ENCODE results near the gene HPS1. TPM values are rescaled to one million over a fixed set of nuclear protein-coding genes. Genes with fewer than 3 reads are reported as not detected.

The HPS1 gene
- total RNA-seq, 2 experiments from 2014 or later = 88.5 to 91.9 TPM

GRCh38 chr10:98410135-98410743 is 36.5 kb downstream of the HPS1 start:
- Mint-ChIP-seq H3K27me3 (no peaks in the 10 kb centered on the region), H3K4me1 (peaks cover 8% of the 10 kb centered on the region), H3K27ac (no peak overlapping the region), H3K9me3 (no peaks in the 10 kb centered on the region), H3K36me3 (no peaks in the 10 kb centered on the region), H3K4me3 (no peak overlapping the region)
- POLR2A ChIA-PET = no interaction called here
- DNase-seq = no peak
- no peak for ATAC-seq (ENCODE audit: low read depth)

- no peak for ATAC-seq (ENCODE audit: low read depth)
- Mint-ChIP-seq H3K27me3 (no peaks in the 10 kb centered on the region), H3K4me3 (no peak overlapping the region), H3K4me1 (no peaks in the 10 kb centered on the region), H3K36me3 (no peaks in the 10 kb centered on the region), H3K27ac (no peak overlapping the region), H3K9me3 (no peaks in the 10 kb centered on the region)
- DNase-seq = no peak
- POLR2A ChIA-PET = no interaction called here
These were observed 37.9 kb downstream of the HPS1 start for GRCh38 chr10:98408799-98409198.

- POLR2A ChIA-PET = no interaction called here
- DNase-seq (no peak), ATAC-seq (ENCODE audit: low read depth) (no peak)
- H3K9me3 Mint-ChIP-seq = no peaks in the 10 kb centered on the region
- H3K27me3 Mint-ChIP-seq = no peaks in the 10 kb centered on the region
- no peak overlapping the region for H3K4me3 Mint-ChIP-seq
- no peak overlapping the region for H3K27ac Mint-ChIP-seq
- no peaks in the 10 kb centered on the region for H3K36me3 Mint-ChIP-seq
- H3K4me1 Mint-ChIP-seq = no peaks in the 10 kb centered on the region
These were observed 38.9 kb downstream of the HPS1 start for GRCh38 chr10:98407744-98408241.

GRCh38 chr10:98407017-98407743 is 39.6 kb downstream of the HPS1 start:
- DNase-seq (no peak), ATAC-seq (ENCODE audit: low read depth) (no peak)
- no peaks in the 10 kb centered on the region for H3K4me1 Mint-ChIP-seq
- H3K27ac Mint-ChIP-seq = no peak overlapping the region
- POLR2A ChIA-PET = interaction anchor here (0.6 kb wide), 1 partner anchor 71 kb away, joined by 3 read pairs; no protein-coding TSS in a partner anchor
- no peaks in the 10 kb centered on the region for H3K9me3 Mint-ChIP-seq
- peaks cover 2% of the 10 kb centered on the region for H3K36me3 Mint-ChIP-seq
- H3K27me3 Mint-ChIP-seq = no peaks in the 10 kb centered on the region
- H3K4me3 Mint-ChIP-seq = no peak overlapping the region

GRCh38 chr10:98405422-98405821 is 41.3 kb downstream of the HPS1 start:
- no peak overlapping the region for H3K27ac Mint-ChIP-seq

GRCh38 chr10:98404571-98405359 is 42.0 kb downstream of the HPS1 start:
- POLR2A ChIA-PET = no interaction called here
- H3K36me3 Mint-ChIP-seq = peaks cover 2% of the 10 kb centered on the region
- ATAC-seq (ENCODE audit: low read depth) (no peak), DNase-seq (no peak)
- no peaks in the 10 kb centered on the region for H3K9me3 Mint-ChIP-seq
- no peak overlapping the region for H3K27ac Mint-ChIP-seq
- H3K4me3 Mint-ChIP-seq = no peak overlapping the region
- H3K27me3 Mint-ChIP-seq = no peaks in the 10 kb centered on the region
- no peaks in the 10 kb centered on the region for H3K4me1 Mint-ChIP-seq

More at GRCh38 chr10:98405422-98405821, 41.3 kb downstream of the HPS1 start:
- DNase-seq (no peak), ATAC-seq (ENCODE audit: low read depth) (no peak)
- peaks cover 2% of the 10 kb centered on the region for H3K36me3 Mint-ChIP-seq
- POLR2A ChIA-PET = no interaction called here
- H3K27me3 Mint-ChIP-seq = no peaks in the 10 kb centered on the region
- H3K9me3 Mint-ChIP-seq = no peaks in the 10 kb centered on the region
- H3K4me1 Mint-ChIP-seq = no peaks in the 10 kb centered on the region
- H3K4me3 Mint-ChIP-seq = no peak overlapping the region

- Mint-ChIP-seq H3K27ac (no peak overlapping the region), H3K36me3 (peaks cover 2% of the 10 kb centered on the region), H3K27me3 (no peaks in the 10 kb centered on the region), H3K4me3 (no peak overlapping the region), H3K9me3 (no peaks in the 10 kb centered on the region), H3K4me1 (no peaks in the 10 kb centered on the region)
- ATAC-seq (ENCODE audit: low read depth) = no peak
- no peak for DNase-seq
- POLR2A ChIA-PET = no interaction called here
These were observed 42.8 kb downstream of the HPS1 start for GRCh38 chr10:98403812-98404504.

- no peaks in the 10 kb centered on the region for H3K9me3 Mint-ChIP-seq
- H3K27me3 Mint-ChIP-seq = no peaks in the 10 kb centered on the region
- DNase-seq = no peak
- peaks cover 2% of the 10 kb centered on the region for H3K36me3 Mint-ChIP-seq
- no peaks in the 10 kb centered on the region for H3K4me1 Mint-ChIP-seq
- POLR2A ChIA-PET = no interaction called here
- no peak overlapping the region for H3K4me3 Mint-ChIP-seq
- no peak overlapping the region for H3K27ac Mint-ChIP-seq
- ATAC-seq (ENCODE audit: low read depth) = no peak
These were observed 43.6 kb downstream of the HPS1 start for GRCh38 chr10:98402931-98403718.

GRCh38 chr10:98402478-98402877 is 44.3 kb downstream of the HPS1 start:
- Mint-ChIP-seq H3K36me3 (peaks cover 2% of the 10 kb centered on the region), H3K9me3 (no peaks in the 10 kb centered on the region), H3K4me1 (no peaks in the 10 kb centered on the region), H3K4me3 (no peak overlapping the region), H3K27ac (no peak overlapping the region), H3K27me3 (no peaks in the 10 kb centered on the region)
- POLR2A ChIA-PET = no interaction called here
- DNase-seq = no peak
- ATAC-seq (ENCODE audit: low read depth) = no peak

GRCh38 chr10:98400482-98400881 is 46.3 kb downstream of the HPS1 start:
- Mint-ChIP-seq H3K4me1 (no peaks in the 10 kb centered on the region), H3K9me3 (no peaks in the 10 kb centered on the region), H3K27me3 (no peaks in the 10 kb centered on the region), H3K27ac (no peak overlapping the region), H3K4me3 (no peak overlapping the region), H3K36me3 (peaks cover 4% of the 10 kb centered on the region)
- DNase-seq (no peak), ATAC-seq (ENCODE audit: low read depth) (no peak)
- POLR2A ChIA-PET = no interaction called here

- DNase-seq = no peak
- Mint-ChIP-seq H3K27ac (no peak overlapping the region), H3K36me3 (peaks cover 4% of the 10 kb centered on the region), H3K4me3 (no peak overlapping the region), H3K4me1 (no peaks in the 10 kb centered on the region), H3K9me3 (no peaks in the 10 kb centered on the region), H3K27me3 (no peaks in the 10 kb centered on the region)
- POLR2A ChIA-PET = no interaction called here
- no peak for ATAC-seq (ENCODE audit: low read depth)
These were observed 47.0 kb downstream of the HPS1 start for GRCh38 chr10:98399784-98400183.

- POLR2A ChIA-PET = no interaction called here
- no peak overlapping the region for H3K27ac Mint-ChIP-seq
These were observed 49.6 kb downstream of the HPS1 start for GRCh38 chr10:98397089-98397600.

More at GRCh38 chr10:98397089-98397600, 49.6 kb downstream of the HPS1 start:
- ATAC-seq (ENCODE audit: low read depth) (no peak), DNase-seq (no peak)
- no peak overlapping the region for H3K4me3 Mint-ChIP-seq
- no peaks in the 10 kb centered on the region for H3K27me3 Mint-ChIP-seq
- H3K9me3 Mint-ChIP-seq = no peaks in the 10 kb centered on the region
- H3K4me1 Mint-ChIP-seq = peaks cover 2% of the 10 kb centered on the region
- H3K36me3 Mint-ChIP-seq = peaks cover 2% of the 10 kb centered on the region
